Suppressor macrophage treated with lipopolysaccharide for 4 hours (primary cell): Measurements from ENCODE around the gene TMEM135.
"Not testable (repeated sequence)": the region's sequence is repeated elsewhere in the genome, so short reads cannot be mapped to it uniquely, and the experiment has no call there.

Experiments used
- DNase-seq: peaks from one replicate; pipeline ENCODE4 v3.0.0-alpha.2; 2020

Gene TMEM135

GRCh38 chr11:87263979-87264378 lies 226.2 kb downstream of the TMEM135 start:
- DNase-seq = no peak

GRCh38 chr11:87265132-87265531 lies 227.4 kb downstream of the TMEM135 start:
- DNase-seq = no peak

GRCh38 chr11:87265979-87266378 lies 228.2 kb downstream of the TMEM135 start:
- DNase-seq = no peak

GRCh38 chr11:87266751-87267150 lies 229.0 kb downstream of the TMEM135 start:
- no peak for DNase-seq

- DNase-seq = not testable (repeated sequence)
Observed at GRCh38 chr11:87271951-87272350, 234.2 kb downstream of the TMEM135 start.

- no peak for DNase-seq
Observed at GRCh38 chr11:87275176-87275575, 237.4 kb downstream of the TMEM135 start.

- no peak for DNase-seq
Observed at GRCh38 chr11:87280143-87280542, 242.4 kb downstream of the TMEM135 start.

- DNase-seq = peak; percentile 48
Observed at GRCh38 chr11:87281496-87281895, 243.8 kb downstream of the TMEM135 start.

GRCh38 chr11:87284306-87284705 lies 246.6 kb downstream of the TMEM135 start:
- no peak for DNase-seq

- not testable (repeated sequence) for DNase-seq
Observed at GRCh38 chr11:87285674-87286073, 247.9 kb downstream of the TMEM135 start.

GRCh38 chr11:87286338-87286737 lies 248.6 kb downstream of the TMEM135 start:
- DNase-seq = no peak

GRCh38 chr11:87290304-87290922 lies 252.7 kb downstream of the TMEM135 start:
- peak; percentile 79 for DNase-seq

- DNase-seq = no peak
Observed at GRCh38 chr11:87292598-87292997, 254.9 kb downstream of the TMEM135 start.

GRCh38 chr11:87295237-87295636 lies 257.5 kb downstream of the TMEM135 start:
- DNase-seq = no peak

- DNase-seq = no peak
Observed at GRCh38 chr11:87296627-87297026, 258.9 kb downstream of the TMEM135 start.

GRCh38 chr11:87298155-87298554 lies 260.4 kb downstream of the TMEM135 start:
- DNase-seq = no peak

- DNase-seq = no peak
Observed at GRCh38 chr11:87299041-87299481, 261.3 kb downstream of the TMEM135 start.

GRCh38 chr11:87300640-87301380 lies 263.1 kb downstream of the TMEM135 start:
- DNase-seq = no peak

GRCh38 chr11:87301785-87302540 lies 264.2 kb downstream of the TMEM135 start:
- no peak for DNase-seq

GRCh38 chr11:87304412-87304811 lies 266.7 kb downstream of the TMEM135 start:
- no peak for DNase-seq

GRCh38 chr11:87306262-87306851 lies 268.6 kb downstream of the TMEM135 start:
- no peak for DNase-seq

GRCh38 chr11:87307101-87307500 lies 269.4 kb downstream of the TMEM135 start:
- DNase-seq = no peak

- no peak for DNase-seq
Observed at GRCh38 chr11:87315229-87315628, 277.5 kb downstream of the TMEM135 start.
